Thymus (tissue), 14 donors: Measurements from ENCODE around the gene NPIPA7. TPM values are rescaled to one million over a fixed set of nuclear protein-coding genes. Genes with fewer than 3 reads are reported as not detected.
"Not testable (repeated sequence)": the region's sequence is repeated elsewhere in the genome, so short reads cannot be mapped to it uniquely, and the experiment has no call there.

Source experiments
- DNase-seq, 9 donors: peaks; one replicate each; pipeline ENCODE4 v3.0.0-alpha.2; 2013; ENCODE audit warnings: low spot score in 9 of 9, low read depth in 6 of 9, missing footprints in 1 of 9
- H3K27ac ChIP-seq, 2 donors: one replicate each; pipeline ENCODE4 v1.5.1; 2013; ENCODE audit warnings: control low read depth in 1 of 2, low read depth in 1 of 2, low read length in 1 of 2, mild to moderate bottlenecking in 1 of 2, moderate library complexity in 1 of 2
- H3K27me3 ChIP-seq, 2 donors: one replicate each; pipeline ENCODE4 v1.5.1; 2013; ENCODE audit warnings: low read length in 1 of 2; ENCODE audit not compliant: control insufficient read depth in 2 of 2, insufficient read depth in 1 of 2
- H3K36me3 ChIP-seq, 2 donors: one replicate each; pipeline ENCODE4 v1.5.1; 2013; ENCODE audit warnings: low read length in 1 of 2, mild to moderate bottlenecking in 1 of 2, moderate library complexity in 1 of 2; ENCODE audit not compliant: control insufficient read depth in 2 of 2, insufficient read depth in 2 of 2
- H3K4me1 ChIP-seq, 2 donors: one replicate each; pipeline ENCODE4 v1.5.1; 2013; ENCODE audit warnings: low read length in 2 of 2; ENCODE audit not compliant: control insufficient read depth in 2 of 2, insufficient read depth in 2 of 2
- H3K4me3 ChIP-seq, 2 donors: one replicate each; pipeline ENCODE4 v1.5.1; 2013; ENCODE audit warnings: low read length in 2 of 2, control low read depth in 1 of 2, mild to moderate bottlenecking in 1 of 2
- H3K9me3 ChIP-seq, 2 donors: one replicate each; pipeline ENCODE4 v1.5.1; 2013; ENCODE audit warnings: low read length in 1 of 2, mild to moderate bottlenecking in 1 of 2; ENCODE audit not compliant: control insufficient read depth in 2 of 2, insufficient read depth in 1 of 2
- WGBS: extraction: QIAGEN DNeasy Blood & Tissue Kit; methylation state at CpG from one replicate; pipeline ENCODE4 v1.1.7; 2013; 5-methylcytosine and 5-hydroxymethylcytosine counted together
- long read RNA-seq, 10 donors: transcript quantifications; one replicate each; lab custom pipeline, GENCODE V29; 2026
- polyA plus RNA-seq: library from polyadenylated mRNA; stranded (reverse); fragments of 200-250 nt; gene quantifications from one replicate; pipeline ENCODE4 v1.2.3, GENCODE V29; 2013
- total RNA-seq: library from RNA; stranded (reverse); fragments of 120-200 nt; gene quantifications from one replicate; pipeline ENCODE4 v1.2.4, GENCODE V29; 2013
- donor health status: healthy.

The NPIPA7 gene
- total RNA-seq (2.3 TPM), polyA plus RNA-seq (32.5 TPM)
- long read RNA-seq, donor 1 = 0 reads
- long read RNA-seq, donor 2 = 0 reads
- long read RNA-seq, donor 3 = 0 reads
- long read RNA-seq, donor 4 = 0 reads
- long read RNA-seq, donor 5 = 0 reads
- long read RNA-seq, donor 6 = 0 reads
- long read RNA-seq, donor 7 = 0 reads
- long read RNA-seq, donor 8 = 0 reads
- long read RNA-seq, donor 9 = 0 reads
- long read RNA-seq, donor 10 = 0 reads

- not testable (repeated sequence) for DNase-seq, H3K36me3 ChIP-seq, H3K27ac ChIP-seq, H3K27me3 ChIP-seq, H3K4me3 ChIP-seq, H3K9me3 ChIP-seq, H3K4me1 ChIP-seq
- no CpG with 5 or more reads among the region's 3 CpGs for WGBS
These were observed at the start of gene NPIPA7 for GRCh38 chr16:16378840-16379239. Gene NPIPA7, plus strand, starts transcription at chr16:16379140. Its CDS starts 105 bp downstream, at chr16:16379245.

- H3K36me3 ChIP-seq, H3K4me3 ChIP-seq, H3K27me3 ChIP-seq, H3K9me3 ChIP-seq, H3K4me1 ChIP-seq, DNase-seq, H3K27ac ChIP-seq: not testable (repeated sequence)
- WGBS = 93% methylated on average over 13 of the region's 23 CpGs
These were observed 47.5 kb upstream of the NPIPA7 start for GRCh38 chr16:16331466-16331865.

GRCh38 chr16:16357556-16357955, 21.4 kb upstream of the NPIPA7 start:
- DNase-seq, H3K27me3 ChIP-seq, H3K9me3 ChIP-seq, H3K27ac ChIP-seq, H3K4me3 ChIP-seq, H3K36me3 ChIP-seq, H3K4me1 ChIP-seq: not testable (repeated sequence)
- 85% methylated on average over 13 of the region's 30 CpGs for WGBS

- not testable (repeated sequence) for H3K36me3 ChIP-seq, H3K9me3 ChIP-seq, H3K27ac ChIP-seq, H3K4me1 ChIP-seq, H3K27me3 ChIP-seq, H3K4me3 ChIP-seq, DNase-seq
- 94% methylated on average over 17 of the region's 40 CpGs for WGBS
These were observed 20.2 kb upstream of the NPIPA7 start for GRCh38 chr16:16358539-16359240.

GRCh38 chr16:16363595-16363994, 15.3 kb upstream of the NPIPA7 start:
- H3K4me3 ChIP-seq, H3K4me1 ChIP-seq, H3K36me3 ChIP-seq, H3K27me3 ChIP-seq, DNase-seq, H3K9me3 ChIP-seq, H3K27ac ChIP-seq: not testable (repeated sequence)
- 98% methylated on average over 6 of the region's 31 CpGs for WGBS

- H3K27me3 ChIP-seq, H3K36me3 ChIP-seq, H3K27ac ChIP-seq, H3K4me3 ChIP-seq, DNase-seq, H3K9me3 ChIP-seq, H3K4me1 ChIP-seq: not testable (repeated sequence)
- no CpG with 5 or more reads among the region's 39 CpGs for WGBS
These were observed 14.8 kb upstream of the NPIPA7 start for GRCh38 chr16:16364100-16364499.

GRCh38 chr16:16364701-16365100, 14.2 kb upstream of the NPIPA7 start:
- not testable (repeated sequence) for H3K4me1 ChIP-seq, DNase-seq, H3K36me3 ChIP-seq, H3K27ac ChIP-seq, H3K27me3 ChIP-seq, H3K9me3 ChIP-seq, H3K4me3 ChIP-seq
- WGBS = 84% methylated on average over 5 of the region's 28 CpGs

- not testable (repeated sequence) for H3K36me3 ChIP-seq
These were observed 13.6 kb upstream of the NPIPA7 start for GRCh38 chr16:16365319-16365718.

GRCh38 chr16:16365851-16366250, 13.1 kb upstream of the NPIPA7 start:
- WGBS = 91% methylated on average over 8 of the region's 22 CpGs
- not testable (repeated sequence) for DNase-seq, H3K36me3 ChIP-seq, H3K27me3 ChIP-seq, H3K9me3 ChIP-seq, H3K4me1 ChIP-seq, H3K4me3 ChIP-seq, H3K27ac ChIP-seq

More at GRCh38 chr16:16365319-16365718, 13.6 kb upstream of the NPIPA7 start:
- 95% methylated on average over 20 of the region's 21 CpGs for WGBS
- not testable (repeated sequence) for H3K9me3 ChIP-seq, H3K27ac ChIP-seq, H3K4me1 ChIP-seq, H3K27me3 ChIP-seq, DNase-seq, H3K4me3 ChIP-seq
